Calu3 (cell line): ENCODE data around the gene PRG2. TPM values are rescaled to one million over a fixed set of nuclear protein-coding genes. Genes with fewer than 3 reads are reported as not detected.
"Not testable (repeated sequence)": the region's sequence is repeated elsewhere in the genome, so short reads cannot be mapped to it uniquely, and the experiment has no call there.

ENCODE experiments used
- BruUV-seq: library from RNA; stranded (reverse); fragments of 400-500 nt; replicated peaks from 2 replicates; lab custom pipeline; 2021; lab: Mats Ljungman, UMichigan
- CTCF ChIA-PET: fragments of 300-600 bp; sonication (Branson Sonifier 250); formaldehyde crosslinking; loops from one replicate; lab custom pipeline; 2022; ENCODE audit warnings: antibody characterized with exemption; lab: Charles Lee
- DNase-seq: peaks from one replicate; pipeline ENCODE4 v3.0.0; 2022
- H3K27ac Mint-ChIP-seq: one replicate; pipeline ENCODE4 v1.8.0; 2022; ENCODE audit warnings: mixed read lengths; ENCODE audit not compliant: unreplicated experiment
- H3K27me3 Mint-ChIP-seq: one replicate; pipeline ENCODE4 v1.8.0; 2022; ENCODE audit warnings: mixed read lengths; ENCODE audit not compliant: unreplicated experiment
- H3K36me3 Mint-ChIP-seq: one replicate; pipeline ENCODE4 v1.8.0; 2022; ENCODE audit warnings: mild to moderate bottlenecking, moderate library complexity, mixed read lengths; ENCODE audit not compliant: insufficient read depth, unreplicated experiment
- H3K4me1 Mint-ChIP-seq: one replicate; pipeline ENCODE4 v1.8.0; 2022; ENCODE audit warnings: mild to moderate bottlenecking, low read depth, mixed read lengths; ENCODE audit not compliant: unreplicated experiment
- H3K4me3 Mint-ChIP-seq: one replicate; pipeline ENCODE4 v1.8.0; 2022; ENCODE audit warnings: mild to moderate bottlenecking, low read depth, moderate library complexity, mixed read lengths; ENCODE audit not compliant: unreplicated experiment
- H3K9me3 Mint-ChIP-seq: one replicate; pipeline ENCODE4 v1.8.0; 2022; ENCODE audit warnings: low read depth, mixed read lengths; ENCODE audit not compliant: unreplicated experiment
- CTCF ChIP-seq: fragments of 200-600 bp; IDR thresholded peaks from one replicate; pipeline ENCODE4 v1.8.0; 2022; ENCODE audit warnings: antibody characterized with exemption; ENCODE audit not compliant: unreplicated experiment
- intact Hi-C: fragments of 100-400 bp; cut with micrococcal nuclease; formaldehyde crosslinking; loops from one replicate; pipeline ENCODE4 v1.10.0; 2022; ENCODE audit not compliant: unreplicated experiment
- total RNA-seq: library from RNA; stranded (reverse); gene quantifications from 2 replicates; pipeline ENCODE4 v1.2.3, GENCODE V29; 2022

The PRG2 gene
- total RNA-seq, 1 experiment from 2014 or later: not detected

DNA sequence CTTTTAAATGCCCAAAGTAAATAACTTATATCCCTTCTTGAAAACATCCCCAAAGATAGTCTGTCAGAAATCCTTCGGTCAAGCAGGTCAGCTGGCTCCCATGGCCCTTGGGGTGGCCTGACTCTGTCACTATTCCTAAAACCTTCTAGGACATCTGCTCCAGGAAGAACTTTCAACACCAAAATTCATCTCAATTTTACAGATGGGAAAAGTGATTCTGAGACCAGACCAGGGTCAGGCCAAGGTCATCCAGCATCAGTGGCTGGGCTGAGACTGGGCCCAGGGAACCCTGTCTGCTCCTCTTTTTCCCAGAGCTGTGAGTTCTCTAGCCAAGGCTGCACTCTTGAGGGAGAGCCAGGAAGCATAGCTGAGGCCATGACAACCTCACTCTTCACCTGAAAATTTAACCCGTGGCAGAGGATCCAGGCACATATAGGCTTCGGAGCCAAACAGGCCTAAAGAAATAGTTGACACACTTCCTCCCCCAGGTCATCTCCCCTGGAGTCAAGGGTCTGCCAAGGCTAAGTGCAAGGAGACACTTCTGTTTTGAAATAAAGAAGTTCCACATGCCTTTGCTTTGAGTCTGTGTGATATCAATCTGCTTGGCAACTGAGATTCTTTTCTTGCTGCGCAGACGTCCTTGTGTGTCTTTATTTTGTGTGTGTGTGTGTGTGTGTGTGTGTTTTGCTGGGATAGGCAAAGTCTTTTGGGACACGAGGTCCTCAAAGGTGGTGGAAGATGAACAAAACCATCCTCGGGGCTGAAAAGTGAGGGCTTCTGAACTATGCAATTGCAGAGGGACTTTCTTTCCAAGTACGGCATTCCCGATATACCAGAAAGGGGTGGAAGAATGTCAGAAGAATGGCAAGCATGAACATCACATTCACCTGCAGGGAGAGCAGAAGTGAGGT is 16.8 kb upstream of the PRG2 start:
- TSS peak; percentile 86 for BruUV-seq
- H3K27me3 Mint-ChIP-seq: no peaks in the 10 kb centered on the region
- TF ChIP-seq CTCF: no peak
- H3K4me1 Mint-ChIP-seq: peaks cover 20% of the 10 kb centered on the region
- no peak overlapping the region for H3K27ac Mint-ChIP-seq
- no peak overlapping the region for H3K4me3 Mint-ChIP-seq
- intact Hi-C loops: no loop called here
- CTCF ChIA-PET: no interaction called here
- H3K36me3 Mint-ChIP-seq: peaks cover 35% of the 10 kb centered on the region
- no peak for DNase-seq
- no peaks in the 10 kb centered on the region for H3K9me3 Mint-ChIP-seq

DNA sequence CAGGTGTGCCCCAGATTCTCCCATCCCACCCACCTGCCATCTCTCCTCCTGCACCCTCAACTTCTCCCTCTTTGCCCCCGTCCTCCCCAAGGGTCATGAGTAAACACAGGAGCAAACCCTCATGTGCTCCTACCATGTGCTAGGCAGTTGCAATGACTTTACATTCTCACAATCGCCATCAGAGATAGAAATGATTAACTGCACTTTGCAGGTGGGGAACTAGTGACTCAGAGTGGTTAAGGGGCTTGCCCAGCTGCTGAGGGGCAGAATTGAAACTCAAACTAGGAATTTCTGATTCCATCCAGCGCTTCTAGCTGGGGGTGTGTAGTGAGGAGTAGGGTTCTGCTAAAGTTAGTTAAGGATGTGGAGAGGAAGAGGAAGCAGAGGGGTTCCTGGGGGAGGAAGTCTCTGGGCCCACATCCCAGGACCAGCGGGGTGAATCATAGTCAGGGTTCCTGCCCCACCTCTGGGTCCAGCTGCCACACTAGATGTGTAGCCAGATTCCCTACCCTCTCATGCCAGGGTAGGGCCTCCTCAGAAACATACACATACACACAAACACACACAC is 16.0 kb upstream of the PRG2 start:
- intact Hi-C loops: no loop called here
- Mint-ChIP-seq H3K27me3 (no peaks in the 10 kb centered on the region), H3K27ac (peak overlapping the region; percentile 66), H3K4me3 (no peak overlapping the region), H3K4me1 (peaks cover 20% of the 10 kb centered on the region), H3K36me3 (peaks cover 35% of the 10 kb centered on the region), H3K9me3 (no peaks in the 10 kb centered on the region)
- no TSS peak for BruUV-seq
- CTCF ChIA-PET: no interaction called here
- no peak for DNase-seq
- TF ChIP-seq CTCF: no peak

DNA sequence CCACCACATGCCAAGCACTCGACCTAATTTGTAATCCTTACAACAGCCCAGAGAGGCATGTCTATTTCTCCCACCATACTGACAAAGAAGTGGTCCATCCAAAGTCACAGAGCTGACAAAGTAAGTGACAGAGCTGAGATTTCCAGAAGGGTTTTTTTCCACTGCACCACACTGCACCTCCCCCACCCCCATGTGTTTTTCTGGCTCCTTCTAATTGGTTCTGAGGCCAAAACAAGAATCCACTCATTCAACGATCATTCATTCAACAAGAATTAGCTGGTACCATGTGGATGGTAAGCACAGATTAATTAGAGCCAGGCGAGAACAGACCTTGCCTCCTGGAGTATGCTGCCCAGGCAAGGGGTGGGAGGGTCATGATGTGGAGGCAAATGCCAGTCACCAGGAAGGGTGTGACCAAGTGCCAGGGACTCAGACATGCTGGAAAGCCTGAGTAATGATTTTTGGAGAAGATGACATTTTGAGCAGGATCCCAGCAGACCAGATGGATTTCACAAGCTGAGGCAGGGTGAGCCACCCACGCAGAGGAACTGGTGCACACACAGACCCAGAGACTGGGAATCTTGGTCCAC is 14.9 kb upstream of the PRG2 start:
- BruUV-seq: no TSS peak
- Mint-ChIP-seq H3K27ac (peak overlapping the region; percentile 66), H3K36me3 (peaks cover 29% of the 10 kb centered on the region), H3K4me3 (no peak overlapping the region), H3K4me1 (peaks cover 20% of the 10 kb centered on the region), H3K9me3 (no peaks in the 10 kb centered on the region), H3K27me3 (no peaks in the 10 kb centered on the region)
- TF ChIP-seq CTCF: no peak
- CTCF ChIA-PET: no interaction called here
- DNase-seq: no peak
- intact Hi-C loops: no loop called here

DNA sequence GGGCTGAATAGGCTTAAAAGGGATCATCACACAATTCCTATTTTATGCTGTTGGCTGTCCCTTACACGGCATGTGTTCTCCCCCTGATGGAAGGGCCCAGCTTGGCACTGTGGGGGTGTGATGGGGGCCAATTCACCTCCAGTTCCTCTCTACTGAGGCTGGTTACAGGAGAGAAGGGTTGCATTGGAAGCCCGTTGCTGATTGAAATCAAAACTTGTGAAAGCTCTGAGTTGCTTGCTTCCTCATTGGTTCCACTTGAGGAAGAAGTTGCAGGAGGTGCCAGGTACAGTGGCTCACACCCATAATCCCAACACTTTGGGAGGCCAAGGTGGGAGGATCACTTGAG is 13.3 kb upstream of the PRG2 start:
- no peaks in the 10 kb centered on the region for H3K9me3 Mint-ChIP-seq
- H3K36me3 Mint-ChIP-seq: peaks cover 22% of the 10 kb centered on the region
- H3K27ac Mint-ChIP-seq: no peak overlapping the region
- peaks cover 20% of the 10 kb centered on the region for H3K4me1 Mint-ChIP-seq
- no TSS peak for BruUV-seq
- DNase-seq: no peak
- TF ChIP-seq CTCF: no peak
- H3K4me3 Mint-ChIP-seq: no peak overlapping the region
- CTCF ChIA-PET: no interaction called here
- no peaks in the 10 kb centered on the region for H3K27me3 Mint-ChIP-seq
- intact Hi-C loops: no loop called here

- intact Hi-C loops, DNase-seq, H3K9me3 Mint-ChIP-seq, H3K4me3 Mint-ChIP-seq, H3K27ac Mint-ChIP-seq, CTCF ChIA-PET, H3K27me3 Mint-ChIP-seq, BruUV-seq: not testable (repeated sequence)
- H3K36me3 Mint-ChIP-seq: peaks cover 22% of the 10 kb centered on the region
- H3K4me1 Mint-ChIP-seq: peaks cover 20% of the 10 kb centered on the region
Observed at GRCh38 chr11:57403003-57403801, 12.8 kb upstream of the PRG2 start.
